COLO668 (cell line): ENCODE data around the gene MSTO1.
"Not testable (repeated sequence)": the region's sequence is repeated elsewhere in the genome, so short reads cannot be mapped to it uniquely, and the experiment has no call there.

Experiments used
- DNase-seq: peaks from one replicate; lab custom pipeline; 2025; ENCODE audit not compliant: unreplicated experiment; lab: John Stamatoyannopoulos, UW

The MSTO1 gene

DNA sequence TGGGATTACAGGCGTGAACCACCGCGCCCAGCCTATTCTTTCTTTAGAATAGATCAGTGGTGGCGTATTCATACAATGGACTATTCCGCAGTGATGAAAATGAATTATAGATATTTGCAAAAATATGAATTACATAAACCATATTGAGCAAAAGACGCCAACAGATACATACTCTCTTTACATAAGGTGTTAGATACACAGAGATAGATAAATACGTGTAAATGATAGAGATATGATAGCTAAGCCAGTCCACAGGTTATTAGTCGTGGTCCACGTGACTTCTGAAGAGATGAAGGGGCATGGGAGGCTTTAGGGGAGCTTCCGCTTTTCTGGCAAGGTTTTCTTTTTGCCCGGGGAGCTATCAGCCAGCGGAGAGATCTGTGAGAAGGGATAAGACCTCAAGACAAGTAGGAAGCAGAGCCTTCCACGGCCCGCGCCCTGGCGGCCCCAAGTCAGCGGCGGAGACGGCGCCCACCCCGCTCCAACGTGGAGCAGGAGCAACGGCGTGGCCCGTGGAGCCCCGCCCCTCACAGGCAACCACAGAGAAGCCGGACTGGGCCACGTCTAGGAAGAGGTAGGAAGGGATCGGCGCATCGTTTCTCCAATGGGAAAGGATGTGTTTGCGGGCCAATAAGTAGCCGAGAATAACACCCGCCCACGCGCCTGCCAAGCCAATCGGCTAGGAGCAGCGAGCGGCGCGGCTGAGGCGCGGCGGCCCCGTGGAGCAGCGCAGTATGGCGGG is at the start of gene MSTO1:
Gene MSTO1, plus strand, starts transcription at position 704 of the 742 bp plus-strand sequence. Its CDS starts 31 bp downstream, at position 735.
- peak; percentile 97 for DNase-seq

DNA sequence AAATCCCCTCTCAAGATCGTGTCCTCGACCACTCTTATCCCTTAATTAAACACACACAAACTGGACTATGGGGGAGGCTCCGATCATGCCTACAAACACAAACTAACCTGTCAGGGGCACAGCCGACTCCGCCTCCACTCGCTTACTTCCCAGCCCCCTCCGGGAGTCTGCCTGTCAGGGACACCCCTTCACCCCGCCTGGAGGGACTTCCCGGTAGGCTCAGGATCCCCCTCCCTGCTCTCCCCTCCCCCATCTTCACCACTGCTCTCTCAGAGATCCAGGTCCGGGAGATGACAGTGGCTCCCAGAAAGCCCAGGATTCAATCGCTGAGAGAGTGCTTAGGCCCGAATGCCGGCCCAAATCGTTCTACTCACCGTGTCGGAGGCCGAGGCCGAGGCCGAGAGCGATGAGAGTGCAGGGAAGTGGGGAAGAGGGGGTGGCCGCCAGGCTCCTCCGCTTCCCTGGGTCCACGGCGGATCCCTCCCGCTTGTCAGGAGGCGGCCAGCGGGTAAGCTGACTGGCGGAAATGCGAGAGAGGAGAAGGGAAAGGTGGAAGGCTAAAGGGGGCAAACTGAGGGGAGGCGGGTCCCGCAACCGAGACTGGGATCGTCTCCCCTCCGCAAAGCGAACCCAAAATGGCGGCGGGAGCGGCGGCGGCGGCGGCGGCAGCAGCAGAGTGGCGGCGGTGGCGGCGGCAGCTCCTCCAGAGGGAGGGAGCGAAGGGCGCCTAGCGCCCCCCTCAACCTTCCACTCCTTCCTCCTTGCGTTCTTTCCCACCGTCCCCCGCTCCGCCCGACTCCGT is 48.0 kb upstream of the MSTO1 start:
- DNase-seq, result peak; percentile 77

DNA sequence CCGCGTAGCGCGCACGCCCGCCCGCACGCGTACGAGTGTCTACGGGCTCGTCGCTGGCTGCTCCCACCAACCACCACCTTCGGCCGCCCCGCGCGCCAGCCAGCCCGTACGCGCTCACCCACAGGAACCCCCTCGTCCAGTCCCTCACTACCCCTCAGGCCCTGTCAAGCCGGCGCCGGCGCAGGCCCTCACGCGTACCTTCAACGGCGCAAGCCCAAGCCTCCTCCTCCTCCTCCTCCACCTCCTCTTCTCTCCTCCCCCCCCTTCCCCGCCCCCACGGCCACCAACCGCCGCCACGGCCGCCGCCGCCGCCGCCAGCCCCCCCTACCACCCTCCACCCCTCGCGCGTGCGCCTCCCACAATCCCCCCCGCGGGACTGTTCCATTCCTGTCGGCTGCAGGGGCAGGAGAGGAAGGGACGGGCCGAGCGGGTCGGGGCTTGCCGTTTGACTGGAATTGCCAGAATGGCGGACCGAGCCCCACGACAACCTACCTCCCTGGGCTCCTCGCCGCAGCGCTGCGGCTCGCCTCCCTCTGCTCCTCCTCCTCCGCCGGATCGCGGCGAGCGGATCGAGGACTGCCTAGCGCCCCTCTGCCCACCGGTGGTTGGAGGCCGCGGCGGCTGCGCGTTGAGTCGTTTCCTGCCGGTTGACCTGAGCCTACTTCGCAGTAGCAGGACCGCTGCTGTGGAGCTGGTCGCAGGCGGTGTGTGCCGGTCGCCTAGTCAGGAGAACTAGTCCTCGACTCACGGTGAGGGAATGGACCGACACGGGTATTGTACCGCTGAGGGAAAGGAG is 47.2 kb upstream of the MSTO1 start, which contains the start of gene ASH1L:
Gene ASH1L, minus strand, starts transcription at position 223 of the 796 bp plus-strand sequence. CDS start 41,284 bp downstream, outside the sequence.
- peak; percentile 96 for DNase-seq

DNA sequence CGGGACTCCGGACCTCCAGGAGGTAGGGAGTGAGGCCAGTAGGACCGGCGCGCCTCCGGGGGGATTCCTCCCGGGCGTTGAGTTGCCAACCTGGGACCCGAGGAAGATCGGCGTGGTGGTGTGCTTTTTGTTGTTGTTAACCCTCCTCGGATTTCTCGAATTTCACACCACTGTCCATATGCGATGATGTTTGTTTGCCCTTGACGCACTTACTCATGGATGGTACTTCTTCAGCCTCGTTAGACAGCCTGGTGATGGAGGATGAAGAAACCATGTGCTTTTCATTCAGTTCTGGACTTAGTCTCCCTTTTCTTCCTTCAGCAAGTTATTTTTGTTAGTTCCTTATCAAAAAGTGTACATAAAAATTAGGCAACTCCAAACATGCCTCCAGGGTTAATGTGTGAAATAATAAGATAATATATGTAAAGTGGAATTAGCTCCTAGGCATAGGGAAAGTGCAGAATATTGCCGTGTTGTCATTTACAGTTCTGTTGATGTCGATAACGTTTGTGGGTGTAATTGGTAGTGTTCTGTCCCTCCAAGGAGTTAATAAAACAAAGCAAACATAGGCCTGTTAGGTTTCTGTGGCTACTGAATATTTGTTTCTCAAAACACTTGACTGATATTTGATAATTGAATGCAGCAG is 46.5 kb upstream of the MSTO1 start:
- not testable (repeated sequence) for DNase-seq

DNA sequence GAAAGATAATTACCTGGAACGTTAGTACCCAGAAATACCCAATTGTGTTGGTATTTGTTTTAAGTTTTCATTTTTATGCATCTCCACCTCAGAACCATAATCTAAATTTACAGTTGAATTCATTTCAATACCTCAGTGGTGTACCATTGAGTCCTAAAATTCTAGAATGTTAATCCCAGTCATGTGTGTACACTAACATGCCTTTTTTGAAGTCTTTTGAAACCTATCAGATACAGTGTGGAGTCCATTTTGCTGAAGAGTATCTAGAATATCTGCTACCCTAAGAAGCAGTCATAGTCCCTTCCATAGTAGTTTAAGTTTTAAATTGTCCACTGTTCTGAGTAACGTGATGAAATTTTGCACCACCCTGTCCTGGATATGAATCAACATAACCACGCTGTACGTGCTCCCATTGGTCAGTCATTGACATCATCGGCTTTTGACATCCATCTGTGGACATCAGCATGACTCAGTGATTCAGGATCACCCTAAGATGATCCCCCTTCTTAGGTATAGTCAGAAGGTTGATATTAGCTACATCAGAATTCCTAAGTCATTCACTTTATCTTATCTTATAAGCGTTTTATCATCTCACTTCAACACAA is 39.9 kb upstream of the MSTO1 start:
- DNase-seq, result no peak

DNA sequence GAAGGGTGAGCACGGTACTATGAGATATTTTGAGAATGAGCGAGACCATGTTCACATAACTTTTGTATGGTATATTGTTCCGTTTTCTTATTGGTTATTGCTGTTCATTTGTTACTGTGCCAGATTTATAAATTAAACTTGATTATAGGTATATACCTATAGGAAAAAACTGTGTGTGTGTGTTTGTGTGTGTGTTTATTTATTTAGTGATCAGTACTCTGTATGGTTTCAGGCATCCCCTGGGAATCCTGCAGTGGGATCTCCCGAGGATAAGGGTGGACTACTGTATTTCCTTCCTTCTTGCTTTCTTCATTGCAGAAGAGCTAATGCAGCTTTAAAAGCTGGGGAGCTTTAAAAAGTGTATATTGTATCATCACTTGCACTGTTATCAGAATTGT is 39.4 kb upstream of the MSTO1 start:
- DNase-seq, result no peak

DNA sequence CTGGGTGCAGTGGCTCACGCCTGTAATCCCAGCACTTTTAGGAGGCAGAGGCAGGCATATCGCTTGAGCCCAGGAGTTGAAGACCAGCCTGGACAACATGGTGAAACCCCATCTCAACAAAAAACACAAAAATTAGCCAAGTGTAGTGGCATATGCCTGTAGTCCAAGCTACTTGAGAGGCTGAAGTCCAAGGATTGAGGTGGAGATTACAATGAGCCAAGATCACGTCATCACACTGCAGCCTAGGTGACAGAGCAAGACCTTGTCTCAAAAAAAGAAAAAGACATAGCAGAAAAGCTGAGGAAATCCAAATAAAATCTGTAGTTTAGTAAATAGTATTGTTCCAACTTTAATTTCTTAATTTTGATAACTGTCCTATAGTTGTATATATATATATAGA is 35.9 kb upstream of the MSTO1 start:
- no peak for DNase-seq

DNA sequence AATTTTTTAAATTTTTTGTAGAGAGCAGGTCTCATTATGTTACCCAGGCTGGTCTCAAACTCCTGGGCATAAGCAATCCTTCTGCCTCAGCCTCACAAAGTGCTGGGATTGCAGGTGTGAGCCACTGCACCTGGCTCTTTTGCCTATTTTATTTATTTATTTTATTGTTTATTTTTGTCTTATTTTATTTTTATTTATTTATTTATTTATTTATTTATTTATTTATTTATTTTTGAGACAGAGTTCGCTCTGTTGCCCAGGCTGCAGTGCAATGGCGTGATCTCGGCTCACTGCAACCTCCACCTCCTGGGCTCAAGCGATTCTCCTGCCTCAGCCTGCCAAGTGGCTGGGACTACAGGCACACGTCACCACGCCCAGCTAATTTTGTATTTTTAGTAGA is 34.4 kb upstream of the MSTO1 start:
- not testable (repeated sequence) for DNase-seq

DNA sequence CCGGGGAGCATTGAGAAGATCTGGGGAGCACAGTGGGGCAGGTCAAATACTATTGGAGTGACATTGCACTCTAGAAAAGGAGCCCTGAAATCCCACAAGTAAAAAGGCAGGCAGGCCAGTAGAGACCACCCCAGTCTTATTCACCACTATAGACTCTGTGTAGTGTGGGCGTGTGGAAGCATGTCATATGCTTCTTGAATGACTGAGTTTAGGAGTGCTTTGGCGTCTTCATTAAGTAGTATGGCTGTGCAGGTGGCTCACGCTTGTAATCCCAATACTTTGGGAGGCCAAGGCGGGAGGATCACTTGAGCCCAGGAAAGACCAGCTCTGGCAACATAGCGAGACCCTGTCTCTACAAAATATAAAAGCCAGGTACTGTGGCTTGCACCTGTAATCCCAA is 26.2 kb upstream of the MSTO1 start:
- DNase-seq, result not testable (repeated sequence)

DNA sequence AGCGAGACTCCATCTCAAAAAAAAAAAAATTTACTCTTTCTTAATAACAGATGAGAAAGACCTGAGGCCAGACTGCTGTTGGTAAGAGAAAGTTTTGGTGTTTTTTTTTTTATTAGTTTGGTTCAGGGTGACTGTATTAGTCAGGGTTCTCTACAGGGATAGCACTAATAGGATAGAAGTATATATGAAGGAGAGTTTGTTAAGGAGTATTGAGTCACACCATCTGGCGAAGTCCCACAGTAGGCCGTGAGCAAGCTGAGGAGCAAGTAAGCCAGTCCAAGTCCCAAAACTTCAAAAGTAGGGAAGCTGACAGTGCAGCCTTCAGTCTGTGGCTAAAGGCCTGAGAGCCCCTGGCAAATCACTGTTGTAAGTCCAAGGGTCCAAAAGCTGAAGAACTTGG is 20.7 kb upstream of the MSTO1 start:
- DNase-seq, result not testable (repeated sequence)

DNA sequence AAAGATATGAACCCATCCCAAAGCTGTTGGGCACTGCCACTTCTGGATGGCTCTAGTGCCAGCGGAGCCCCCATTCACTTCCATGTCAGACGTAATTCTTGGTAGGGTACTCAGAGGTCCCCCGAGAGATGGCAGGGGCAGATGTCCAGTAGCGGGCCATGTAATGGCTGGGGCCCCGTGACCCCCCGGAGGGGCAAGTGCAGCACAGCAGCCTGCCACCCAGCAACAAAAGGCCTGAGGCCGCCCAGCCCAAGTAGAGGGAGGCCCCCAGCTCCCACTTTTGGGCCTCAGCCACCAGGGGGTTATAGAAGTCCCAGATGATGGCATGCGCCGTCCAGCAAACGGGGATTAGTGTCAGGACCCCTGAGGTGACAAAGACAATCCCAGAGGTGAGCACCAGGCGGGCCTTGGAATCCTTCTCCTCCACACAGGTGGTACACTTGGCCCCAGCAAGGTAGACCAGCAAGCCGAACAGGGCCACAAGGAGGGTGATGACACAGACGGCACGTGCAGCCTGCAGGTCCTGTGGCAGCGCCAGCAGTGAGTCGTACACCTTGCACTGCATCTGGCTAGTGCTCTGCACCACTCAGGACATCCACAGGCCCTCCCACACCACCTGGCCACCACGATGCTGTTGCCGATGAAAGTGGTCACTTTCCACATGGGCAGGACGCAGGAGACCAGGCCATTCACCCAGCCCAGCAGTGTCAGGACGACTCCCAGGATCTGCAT is 19.3 kb upstream of the MSTO1 start:
- not testable (repeated sequence) for DNase-seq

DNA sequence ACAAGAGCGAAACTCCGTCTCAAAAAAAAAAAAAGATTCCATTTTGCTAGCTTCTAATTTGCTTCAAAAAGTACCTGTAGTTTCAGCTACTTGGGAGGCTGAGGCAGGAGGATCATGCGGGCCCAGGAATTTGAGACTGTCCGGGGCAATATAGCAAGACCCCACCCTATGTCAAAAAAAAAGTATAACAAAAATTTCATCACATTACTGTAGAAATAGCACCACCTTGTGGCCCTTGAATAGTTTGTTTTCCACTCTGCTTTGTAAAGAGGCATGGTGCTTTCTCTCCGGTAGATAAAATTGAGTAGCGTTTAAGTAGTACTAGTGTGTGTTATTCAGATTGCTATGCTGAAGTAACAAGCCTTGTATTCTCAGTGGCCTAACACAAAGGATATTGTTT is 18.2 kb upstream of the MSTO1 start:
- peak; percentile 8 for DNase-seq

DNA sequence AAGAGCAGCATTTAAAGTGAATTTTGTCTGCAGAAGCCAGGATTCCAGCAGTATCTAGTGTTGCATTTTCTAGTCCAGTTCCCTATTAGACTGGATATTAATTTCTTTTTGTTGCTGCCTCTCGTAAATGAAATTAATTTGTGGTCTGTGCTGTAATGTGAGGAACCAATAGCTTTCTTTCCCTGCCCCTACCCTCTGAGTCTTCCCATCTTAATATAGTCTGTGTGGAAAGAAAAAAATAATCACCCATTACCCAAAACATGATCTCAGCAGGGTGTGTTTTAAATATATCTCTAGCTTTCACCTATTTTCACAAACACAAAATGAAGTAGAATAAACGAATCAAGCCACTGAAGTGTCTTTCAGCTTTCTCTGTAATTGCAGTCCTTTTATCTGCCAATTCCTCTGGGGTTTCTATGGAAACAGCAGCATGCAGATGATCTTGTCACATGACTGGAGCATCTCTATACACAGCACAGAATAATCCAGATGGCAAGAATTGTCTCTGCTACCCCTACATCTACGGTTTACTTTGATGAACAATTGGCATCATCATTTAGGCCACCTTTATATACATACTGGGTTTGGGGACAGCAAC is 14.0 kb upstream of the MSTO1 start:
- DNase-seq, result not testable (repeated sequence)

DNA sequence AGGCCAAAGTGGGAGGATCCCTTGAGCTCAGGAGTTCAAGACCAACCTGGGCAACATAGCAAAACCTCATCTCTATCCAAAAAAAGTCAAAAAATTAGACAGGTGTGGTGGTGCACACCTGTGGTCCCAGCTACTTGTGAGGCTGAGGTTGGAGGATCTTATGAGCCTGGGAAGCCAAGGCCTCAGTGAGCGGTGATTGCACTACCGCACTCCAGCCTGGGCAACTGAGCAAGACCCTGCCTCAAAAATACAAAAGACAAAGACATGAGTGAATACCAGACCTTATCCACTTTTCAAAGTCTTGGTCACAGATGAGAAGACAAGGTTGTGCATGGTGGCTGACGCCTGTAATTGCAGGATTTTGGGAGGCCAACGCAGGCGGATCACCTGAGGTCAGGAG is 13.2 kb upstream of the MSTO1 start:
- no peak for DNase-seq

DNA sequence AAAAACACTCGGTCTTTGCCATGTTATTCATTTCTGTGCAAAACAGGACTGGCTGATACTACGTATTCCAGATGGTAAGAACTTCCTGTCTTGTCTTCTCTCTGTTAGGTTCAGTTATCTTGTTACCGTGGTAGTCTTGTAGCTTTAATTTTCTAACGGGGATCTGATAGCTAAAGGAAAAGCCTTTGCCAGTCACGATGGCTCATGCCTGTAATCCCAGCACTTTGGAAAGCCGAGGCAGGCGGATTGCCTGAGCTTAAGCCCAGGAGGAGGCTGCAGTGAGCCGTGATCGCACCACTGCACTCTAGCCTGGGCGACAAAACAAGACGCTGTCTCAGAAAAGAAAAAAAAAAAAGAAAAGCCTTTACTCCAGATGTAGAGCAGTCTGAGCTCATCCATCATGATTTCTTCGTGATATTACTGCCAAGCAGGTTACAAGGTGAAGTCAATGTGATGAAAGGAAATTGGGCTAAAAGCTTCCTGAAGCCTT is 11.1 kb upstream of the MSTO1 start:
- no peak for DNase-seq

DNA sequence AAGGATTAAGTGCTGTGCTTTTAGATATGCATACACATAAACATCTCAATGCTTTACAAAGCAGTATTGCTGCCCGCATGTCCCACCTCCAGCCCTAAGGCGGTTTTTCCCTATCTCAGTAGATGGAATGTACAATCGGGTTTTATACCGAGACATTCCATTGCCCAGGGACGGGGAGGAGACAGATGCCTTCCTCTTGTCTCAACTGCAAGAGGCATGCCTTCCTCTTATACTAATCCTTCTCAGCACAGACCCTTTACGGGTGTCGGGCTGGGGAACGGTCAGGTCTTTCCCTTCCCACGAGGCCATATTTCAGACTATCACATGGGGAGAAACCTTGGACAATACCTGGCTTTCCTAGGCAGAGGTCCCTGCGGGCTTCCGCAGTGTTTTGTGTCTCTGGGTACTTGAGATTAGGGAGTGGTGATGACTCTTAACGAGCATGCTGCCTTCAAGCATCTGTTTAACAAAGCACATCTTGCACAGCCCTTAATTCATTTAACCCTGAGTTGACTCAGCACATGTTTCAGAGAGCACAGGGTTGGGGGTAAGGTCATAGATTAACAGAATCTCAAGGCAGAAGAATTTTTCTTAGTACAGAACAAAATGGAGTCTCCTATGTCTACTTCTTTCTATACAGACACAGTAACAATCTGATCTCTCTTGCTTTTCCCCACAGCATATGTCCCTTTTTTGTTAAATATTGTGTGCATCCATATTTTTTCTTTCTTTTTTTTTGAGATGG is 10.0 kb upstream of the MSTO1 start:
- not testable (repeated sequence) for DNase-seq

DNA sequence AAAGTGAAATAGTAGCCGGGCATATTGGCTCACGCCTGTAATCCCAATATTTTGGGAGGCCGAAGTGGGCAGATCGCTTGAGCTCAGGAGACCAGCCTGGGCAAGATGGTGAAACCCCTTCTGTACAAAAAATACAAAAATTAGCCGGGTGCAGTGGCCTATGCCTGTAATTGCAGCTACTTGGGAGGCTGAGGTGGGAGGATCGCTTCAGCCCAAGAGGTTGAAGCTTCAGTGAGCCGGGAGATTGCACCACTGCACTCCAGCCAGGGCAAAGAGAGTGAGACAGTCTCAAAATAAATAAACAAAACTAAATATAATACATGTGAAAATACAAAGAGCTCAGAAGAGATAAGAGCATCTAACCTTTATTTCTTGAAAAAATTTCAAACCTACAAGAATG is 2.3 kb upstream of the MSTO1 start:
- DNase-seq, result no peak

DNA sequence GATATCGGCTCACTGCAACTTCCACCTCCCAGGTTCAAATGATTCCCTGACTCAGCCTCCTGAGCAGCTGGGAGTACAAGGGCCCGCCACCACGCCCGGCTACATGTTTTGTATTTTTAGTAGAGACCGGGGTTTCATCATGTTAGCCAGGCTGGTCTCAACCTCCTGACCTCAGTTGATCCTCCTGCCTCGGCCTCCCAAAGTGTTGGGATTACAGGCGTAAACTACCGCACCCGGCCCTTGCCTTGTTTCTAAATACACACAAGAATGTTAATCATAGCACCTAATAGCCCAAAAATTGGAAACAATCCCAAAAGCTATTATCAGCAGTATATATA is 1.2 kb upstream of the MSTO1 start:
- DNase-seq, result no peak

DNA sequence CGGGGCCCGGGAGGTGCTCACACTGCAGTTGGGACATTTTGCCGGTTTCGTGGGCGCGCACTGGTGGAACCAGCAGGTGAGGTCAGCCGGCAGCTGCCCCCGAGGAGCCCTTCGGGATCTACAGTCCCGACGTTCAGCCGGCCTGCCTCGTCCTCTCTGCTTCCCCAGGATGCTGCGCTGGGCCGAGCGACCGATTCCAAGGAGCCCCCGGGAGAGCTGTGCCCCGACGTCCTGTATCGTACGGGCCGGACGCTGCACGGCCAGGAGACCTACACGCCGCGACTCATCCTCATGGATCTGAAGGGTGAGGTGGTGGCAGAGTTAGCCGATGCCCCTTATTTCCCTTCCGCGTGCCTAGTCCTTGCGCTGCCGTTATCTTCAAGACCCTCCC is 234 bp downstream of the MSTO1 start:
- not testable (repeated sequence) for DNase-seq
